ENCODE results near the gene FLRT3.

Gene FLRT3

GRCh38 chr20:14303106-14303505 lies 34.3 kb downstream of the FLRT3 start:
- no peak for TF ChIP-seq GATA3 (IDR thresholded peaks at IDR 0.05; ENCODE audit: low read depth, low read length)

- TF ChIP-seq GATA2 (IDR thresholded peaks at IDR 0.05; ENCODE audit: low read depth, low read length) (no peak), GATA3 (IDR thresholded peaks at IDR 0.05; ENCODE audit: low read depth, low read length) (no peak)
Measured at GRCh38 chr20:14299831-14300230, 37.6 kb downstream of the FLRT3 start.

GRCh38 chr20:14295770-14296309 lies 41.6 kb downstream of the FLRT3 start:
- TF ChIP-seq GATA3 (IDR thresholded peaks at IDR 0.05; ENCODE audit: low read depth, low read length): no peak
- TF ChIP-seq GATA2 (IDR thresholded peaks at IDR 0.05; ENCODE audit: low read depth, low read length): no peak

GRCh38 chr20:14295238-14295637 lies 42.2 kb downstream of the FLRT3 start:
- no peak for TF ChIP-seq GATA3 (IDR thresholded peaks at IDR 0.05; ENCODE audit: low read depth, low read length)
- TF ChIP-seq GATA2 (IDR thresholded peaks at IDR 0.05; ENCODE audit: low read depth, low read length): no peak

- TF ChIP-seq GATA2 (IDR thresholded peaks at IDR 0.05; ENCODE audit: low read depth, low read length) (no peak), GATA3 (IDR thresholded peaks at IDR 0.05; ENCODE audit: low read depth, low read length) (no peak)
Measured at GRCh38 chr20:14291502-14291901, 45.9 kb downstream of the FLRT3 start.

- no peak for TF ChIP-seq GATA2 (IDR thresholded peaks at IDR 0.05; ENCODE audit: low read depth, low read length)
- TF ChIP-seq GATA3 (IDR thresholded peaks at IDR 0.05; ENCODE audit: low read depth, low read length): no peak
Measured at GRCh38 chr20:14288341-14289330, 48.8 kb downstream of the FLRT3 start.

GRCh38 chr20:14284443-14284842 lies 53.0 kb downstream of the FLRT3 start:
- TF ChIP-seq GATA3 (IDR thresholded peaks at IDR 0.05; ENCODE audit: low read depth, low read length) (no peak), GATA2 (IDR thresholded peaks at IDR 0.05; ENCODE audit: low read depth, low read length) (no peak)

GRCh38 chr20:14282140-14282539 lies 55.3 kb downstream of the FLRT3 start:
- no peak for TF ChIP-seq GATA3 (IDR thresholded peaks at IDR 0.05; ENCODE audit: low read depth, low read length)
- no peak for TF ChIP-seq GATA2 (IDR thresholded peaks at IDR 0.05; ENCODE audit: low read depth, low read length)
